Measurements from ENCODE around the gene CDCA4. TPM values are rescaled to one million over a fixed set of nuclear protein-coding genes. Genes with fewer than 3 reads are reported as not detected.
A peak's percentile ranks its signal among the peaks of the same experiment; 100 is the strongest.

CDCA4 gene
- total RNA-seq, 1 donor from 2014 or later, result 6.9 TPM

DNA sequence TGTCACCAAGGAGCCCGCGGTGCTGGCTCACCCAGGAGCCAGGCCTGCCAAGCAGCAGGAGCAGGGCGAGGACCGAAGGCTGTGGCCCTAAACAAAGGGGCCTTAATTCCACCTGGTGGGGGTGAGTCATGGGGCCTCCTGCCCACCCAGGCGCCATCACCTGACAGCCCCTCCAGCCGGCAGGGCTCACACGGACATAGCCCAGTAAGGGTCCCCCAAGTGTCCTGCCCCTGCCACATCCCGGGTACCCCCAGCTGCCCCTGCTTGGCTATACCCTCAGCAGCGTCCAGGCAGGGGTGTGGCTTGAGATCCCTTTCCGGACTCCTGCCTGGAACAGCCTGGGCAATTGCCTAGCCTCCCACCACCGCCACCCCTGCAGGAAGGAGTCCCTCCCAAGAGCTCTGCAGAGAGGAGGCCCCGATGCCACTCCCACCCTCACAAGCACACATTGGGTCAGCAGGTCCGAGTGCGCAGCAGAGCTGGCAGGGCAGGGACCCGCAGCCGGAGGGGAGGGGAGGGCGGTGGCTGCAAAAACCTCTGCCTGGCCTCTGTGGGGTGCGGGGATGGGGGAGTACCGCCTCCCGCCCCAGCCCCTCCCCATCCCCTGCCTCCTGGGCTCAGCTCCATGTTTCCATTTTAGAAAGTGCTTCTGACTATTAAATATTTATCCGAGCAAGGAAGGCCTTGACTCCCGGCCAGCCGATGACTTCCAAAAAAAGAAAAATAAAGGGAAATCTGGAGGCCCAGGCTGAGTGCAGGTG, 47.3 kb downstream of the CDCA4 start:
- H3K27ac ChIP-seq, result peak overlapping the region; percentile 86
- H3K4me1 ChIP-seq, result peaks cover 83% of the 10 kb centered on the region
- peak in 1 of 2 donors; percentile 4 for ATAC-seq
- no peaks in the 10 kb centered on the region for H3K9me3 ChIP-seq
- DNase-seq, result peak; percentile 65
- peak overlapping the region; percentile 24 for H3K4me3 ChIP-seq
- TF ChIP-seq, protein P1, sequence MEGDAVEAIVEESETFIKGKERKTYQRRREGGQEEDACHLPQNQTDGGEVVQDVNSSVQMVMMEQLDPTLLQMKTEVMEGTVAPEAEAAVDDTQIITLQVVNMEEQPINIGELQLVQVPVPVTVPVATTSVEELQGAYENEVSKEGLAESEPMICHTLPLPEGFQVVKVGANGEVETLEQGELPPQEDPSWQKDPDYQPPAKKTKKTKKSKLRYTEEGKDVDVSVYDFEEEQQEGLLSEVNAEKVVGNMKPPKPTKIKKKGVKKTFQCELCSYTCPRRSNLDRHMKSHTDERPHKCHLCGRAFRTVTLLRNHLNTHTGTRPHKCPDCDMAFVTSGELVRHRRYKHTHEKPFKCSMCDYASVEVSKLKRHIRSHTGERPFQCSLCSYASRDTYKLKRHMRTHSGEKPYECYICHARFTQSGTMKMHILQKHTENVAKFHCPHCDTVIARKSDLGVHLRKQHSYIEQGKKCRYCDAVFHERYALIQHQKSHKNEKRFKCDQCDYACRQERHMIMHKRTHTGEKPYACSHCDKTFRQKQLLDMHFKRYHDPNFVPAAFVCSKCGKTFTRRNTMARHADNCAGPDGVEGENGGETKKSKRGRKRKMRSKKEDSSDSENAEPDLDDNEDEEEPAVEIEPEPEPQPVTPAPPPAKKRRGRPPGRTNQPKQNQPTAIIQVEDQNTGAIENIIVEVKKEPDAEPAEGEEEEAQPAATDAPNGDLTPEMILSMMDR (IDR thresholded peaks at IDR 0.05), result no peak
- intact Hi-C loops (cut with DNase I), result loop anchor here (10.0 kb wide), 1 partner anchor 71 kb away; no protein-coding TSS in a partner anchor
- H3K36me3 ChIP-seq, result no peaks in the 10 kb centered on the region
- H3K27me3 ChIP-seq (ENCODE audit: low read depth), result peaks cover 17% of the 10 kb centered on the region

DNA sequence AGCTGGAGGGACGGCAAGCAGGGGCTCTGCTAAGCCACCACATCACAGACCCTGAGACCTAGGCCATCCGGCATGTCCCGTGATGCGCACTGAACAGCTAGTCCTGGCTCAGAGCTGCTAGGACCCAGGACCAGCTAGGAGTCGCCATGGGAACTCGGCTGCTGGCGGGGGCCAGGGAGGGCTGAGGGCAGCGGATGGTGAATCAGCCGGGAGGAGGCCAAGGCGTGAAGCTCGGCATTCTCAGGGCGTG, 47.8 kb downstream of the CDCA4 start:
- ATAC-seq, result peak; percentile 71 to 79
- H3K9me3 ChIP-seq, result no peaks in the 10 kb centered on the region
- no peaks in the 10 kb centered on the region for H3K36me3 ChIP-seq
- intact Hi-C loops (cut with DNase I), result loop anchor here (10.0 kb wide), 1 partner anchor 72 kb away; no protein-coding TSS in a partner anchor
- H3K27me3 ChIP-seq (ENCODE audit: low read depth), result peaks cover 17% of the 10 kb centered on the region
- TF ChIP-seq, protein P1 (IDR thresholded peaks at IDR 0.05), result no peak
- peak overlapping the region; percentile 86 for H3K27ac ChIP-seq
- DNase-seq, result peak; percentile 83
- H3K4me3 ChIP-seq, result no peak overlapping the region
- peaks cover 86% of the 10 kb centered on the region for H3K4me1 ChIP-seq

DNA sequence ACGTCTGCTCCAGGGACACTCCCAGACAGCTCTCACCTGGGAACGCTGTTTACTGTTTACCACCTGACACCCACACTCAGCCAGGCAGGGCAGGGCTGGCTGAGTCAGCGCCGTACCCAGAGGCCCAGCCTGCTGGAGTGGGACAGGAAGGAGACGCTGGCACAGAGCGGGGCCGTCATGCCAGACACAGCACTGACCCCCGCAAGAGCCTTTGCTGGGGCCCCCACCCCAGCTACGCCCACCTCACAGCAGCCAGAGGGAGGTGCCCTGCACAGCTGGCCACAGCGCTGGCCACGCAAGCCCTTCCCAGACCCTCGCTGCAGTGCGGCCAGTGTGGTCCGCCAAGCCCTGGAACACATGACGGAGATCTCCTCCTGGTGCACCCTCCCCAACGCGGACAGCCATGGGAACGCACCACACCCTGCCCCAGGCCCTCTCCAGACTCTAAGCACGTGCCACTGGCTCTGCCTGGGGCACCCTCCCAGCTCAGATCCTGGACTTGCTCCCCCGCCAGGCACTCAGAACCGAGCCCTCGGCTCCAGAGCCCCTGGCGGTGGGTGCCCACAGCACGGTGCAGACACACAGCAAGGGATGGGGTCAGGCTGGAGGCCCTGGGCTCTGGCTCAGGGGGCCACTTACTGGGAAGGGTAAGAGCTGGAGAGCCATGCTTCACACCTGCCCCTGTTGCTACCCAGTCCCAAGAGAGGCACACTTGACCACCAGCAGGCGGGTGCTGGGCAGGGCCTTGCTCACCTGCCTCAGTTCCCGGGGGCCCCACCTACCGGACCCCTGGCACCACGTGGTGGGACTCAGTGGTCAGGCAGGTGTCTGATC, 48.4 kb downstream of the CDCA4 start:
- H3K4me1 ChIP-seq, result peaks cover 87% of the 10 kb centered on the region
- no peak overlapping the region for H3K4me3 ChIP-seq
- intact Hi-C loops (cut with DNase I), result loop anchor here (10.0 kb wide), 1 partner anchor 72 kb away; no protein-coding TSS in a partner anchor

DNA sequence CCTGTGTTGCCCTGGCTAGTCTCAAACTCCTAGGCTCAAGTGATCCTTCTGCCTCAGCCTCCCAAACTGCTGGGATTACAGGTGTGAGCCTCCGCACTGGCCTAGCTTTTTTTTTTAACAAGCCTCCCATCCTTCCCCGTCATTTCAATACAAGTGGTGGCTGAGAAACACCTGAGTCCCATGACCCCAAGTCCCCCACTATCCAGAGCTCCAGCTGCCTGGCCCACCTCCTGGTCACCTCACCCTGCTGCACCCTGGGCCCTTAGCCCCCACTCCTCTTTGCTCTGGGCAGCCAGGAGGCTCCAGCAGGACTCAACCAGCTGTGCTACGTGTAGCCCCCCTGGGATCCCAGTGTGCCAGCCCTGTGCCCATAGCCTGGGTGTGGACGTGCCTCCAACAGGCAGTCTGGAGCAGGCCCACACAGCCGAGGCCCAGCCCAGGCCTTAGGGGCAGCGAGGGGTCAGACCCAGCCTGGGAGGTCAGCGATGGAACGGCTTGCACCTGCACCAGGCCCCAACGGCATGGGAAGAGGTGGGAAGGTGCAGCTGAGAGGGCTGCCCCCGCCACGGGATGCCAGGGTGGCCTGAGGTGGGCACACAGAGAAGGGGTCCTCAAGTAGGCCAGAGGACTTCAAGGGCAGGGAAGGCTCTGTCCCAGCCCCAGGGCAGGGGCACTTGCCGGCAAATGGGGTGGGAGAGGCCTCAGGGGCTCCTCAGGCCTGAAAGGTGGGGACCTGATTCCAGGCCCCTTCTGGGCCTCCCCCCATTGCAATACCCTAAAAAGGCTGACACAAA, 49.2 kb downstream of the CDCA4 start:
- intact Hi-C loops (cut with DNase I), result loop anchor here (10.0 kb wide), 1 partner anchor 73 kb away; no protein-coding TSS in a partner anchor
- ATAC-seq, result no peak
- no peaks in the 10 kb centered on the region for H3K36me3 ChIP-seq
- no peak overlapping the region for H3K4me3 ChIP-seq
- H3K4me1 ChIP-seq, result peaks cover 87% of the 10 kb centered on the region
- DNase-seq, result peak; percentile 43
- H3K27me3 ChIP-seq (ENCODE audit: low read depth), result peaks cover 4% of the 10 kb centered on the region
- H3K9me3 ChIP-seq, result no peaks in the 10 kb centered on the region
- TF ChIP-seq, protein P1 (IDR thresholded peaks at IDR 0.05), result no peak
- H3K27ac ChIP-seq, result peak overlapping the region; percentile 86

More for the DNA sequence above, 48.4 kb downstream of the CDCA4 start:
- TF ChIP-seq, protein P1 (IDR thresholded peaks at IDR 0.05), result no peak
- Histone ChIP-seq H3K27ac (peak overlapping the region; percentile 86), H3K36me3 (no peaks in the 10 kb centered on the region), H3K27me3 (ENCODE audit: low read depth) (peaks cover 12% of the 10 kb centered on the region), H3K9me3 (no peaks in the 10 kb centered on the region)
- DNase-seq (peak; percentile 83), ATAC-seq (peak; percentile 73 to 82)

All from lower lobe of right lung (tissue), 2 donors.